ENCODE data around the gene ANTKMT.
A peak's percentile ranks its signal among the peaks of the same experiment; 100 is the strongest.

ANTKMT gene

GRCh38 chr16:715477-716199 lies 5.3 kb upstream of the ANTKMT start:
- peak in 1 of 6 experiments; percentile 24 for DNase-seq

- DNase-seq, result no peak
Measured at GRCh38 chr16:716200-716568, 4.8 kb upstream of the ANTKMT start.

DNA sequence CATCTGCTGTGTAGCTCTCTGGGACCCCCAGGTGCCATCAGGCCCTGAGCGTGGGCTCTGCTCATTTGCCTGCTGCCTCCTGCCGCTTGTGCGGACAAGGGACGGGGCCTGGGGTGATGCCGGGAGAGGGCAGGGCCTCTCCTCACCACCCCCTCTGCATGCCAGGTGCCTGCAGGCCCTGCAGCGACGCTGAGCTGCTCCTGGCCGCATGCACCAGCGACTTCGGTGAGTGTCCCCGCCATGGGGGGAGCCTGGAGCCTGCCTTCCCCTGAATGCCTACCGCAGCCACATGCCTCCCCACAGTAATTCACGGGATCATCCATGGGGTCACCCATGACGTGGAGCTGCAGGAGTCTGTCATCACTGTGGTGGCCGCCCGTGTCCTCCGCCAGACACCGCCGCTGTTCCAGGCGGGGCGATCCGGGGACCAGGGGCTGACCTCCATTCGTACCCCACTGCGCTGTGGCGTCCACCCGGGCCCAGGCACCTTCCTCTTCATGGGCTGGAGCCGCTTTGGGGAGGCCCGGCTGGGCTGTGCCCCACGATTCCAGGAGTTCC lies 4.1 kb upstream of the ANTKMT start:
- DNase-seq, result no peak

GRCh38 chr16:717450-718245 lies 3.3 kb upstream of the ANTKMT start:
- DNase-seq, result no peak

GRCh38 chr16:718389-718788 lies 2.6 kb upstream of the ANTKMT start:
- DNase-seq, result no peak

DNA sequence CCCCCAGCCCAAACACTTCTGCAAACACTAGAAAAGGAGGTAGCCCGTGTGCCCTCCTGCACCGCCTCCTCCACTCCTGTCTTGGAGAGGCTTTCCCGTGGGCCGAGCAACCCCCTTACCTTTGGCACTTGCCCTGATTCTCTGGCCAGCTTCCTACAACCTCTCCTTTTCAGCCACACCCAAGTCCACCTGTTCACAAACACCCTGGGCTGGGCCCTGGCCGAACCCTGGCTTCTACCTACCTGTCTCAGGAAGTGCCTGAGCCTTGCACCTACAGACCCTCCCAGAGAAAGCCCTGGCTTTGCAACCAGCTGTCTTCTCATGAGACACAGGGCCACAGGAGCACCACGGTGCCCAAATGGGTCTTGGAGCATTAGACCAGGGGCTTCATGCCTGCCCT lies 2.0 kb upstream of the ANTKMT start:
- DNase-seq, result no peak

DNA sequence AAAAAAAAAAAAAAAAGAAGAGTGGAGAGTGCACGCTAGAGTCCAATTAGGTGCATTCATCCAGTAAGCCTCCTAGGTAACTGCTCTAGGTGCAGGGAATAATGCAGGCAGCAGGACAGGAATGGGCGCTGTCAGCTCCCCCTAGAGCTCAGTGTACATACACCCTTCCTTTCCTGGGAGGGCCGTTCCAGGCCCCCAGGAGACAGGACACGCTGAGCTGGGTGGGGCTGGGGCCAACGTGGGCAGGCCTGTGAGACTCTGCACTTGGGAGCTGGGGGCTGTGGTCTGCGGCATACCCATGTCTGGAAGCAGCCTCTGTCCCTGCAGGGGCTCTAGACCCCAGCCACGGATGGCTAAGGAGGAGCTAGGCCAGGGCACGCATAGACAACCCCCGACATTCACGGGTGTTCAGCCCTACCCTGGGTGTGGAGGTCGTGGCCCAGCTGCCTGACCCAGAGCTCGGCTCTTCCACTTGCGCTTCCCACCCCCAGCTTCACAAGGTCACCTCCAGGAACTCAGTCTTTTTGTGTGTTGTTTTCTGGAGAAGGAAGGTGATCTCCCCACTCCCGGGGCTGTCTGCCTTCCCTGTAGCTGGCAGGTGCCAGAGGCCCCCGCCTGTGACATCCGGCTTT lies 1.0 kb upstream of the ANTKMT start:
- peak in 1 of 6 experiments; percentile 26 for DNase-seq

DNA sequence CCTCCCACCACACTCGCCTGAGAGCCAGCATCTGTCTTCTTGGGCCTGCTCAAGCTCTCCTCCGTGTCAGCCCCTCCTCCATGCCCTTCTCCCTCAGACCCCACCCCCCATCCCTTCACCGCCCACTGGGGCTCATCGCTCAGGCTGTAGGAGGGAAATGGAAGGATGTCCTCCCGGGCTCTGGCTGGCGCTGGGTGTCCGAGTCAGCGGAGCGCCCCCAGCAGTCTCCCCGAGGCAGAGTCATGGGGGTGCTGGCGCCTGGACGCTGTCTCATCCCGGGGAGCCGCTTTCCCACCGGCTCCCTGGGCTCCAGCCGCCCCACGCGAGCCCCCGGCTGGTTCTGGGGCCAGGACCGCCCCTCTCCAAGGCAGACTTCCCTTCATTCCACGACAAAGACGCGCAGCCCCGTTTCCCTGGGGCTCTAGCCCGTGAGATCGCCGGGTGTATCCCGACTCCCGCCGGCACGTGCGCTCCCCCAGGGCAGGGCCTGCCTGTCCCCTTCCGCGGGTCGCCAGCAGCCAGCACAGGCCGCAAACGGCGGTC lies 428 bp upstream of the ANTKMT start:
- peak in 3 of 6 experiments; percentile 11 to 42 (median 33) for DNase-seq

DNA sequence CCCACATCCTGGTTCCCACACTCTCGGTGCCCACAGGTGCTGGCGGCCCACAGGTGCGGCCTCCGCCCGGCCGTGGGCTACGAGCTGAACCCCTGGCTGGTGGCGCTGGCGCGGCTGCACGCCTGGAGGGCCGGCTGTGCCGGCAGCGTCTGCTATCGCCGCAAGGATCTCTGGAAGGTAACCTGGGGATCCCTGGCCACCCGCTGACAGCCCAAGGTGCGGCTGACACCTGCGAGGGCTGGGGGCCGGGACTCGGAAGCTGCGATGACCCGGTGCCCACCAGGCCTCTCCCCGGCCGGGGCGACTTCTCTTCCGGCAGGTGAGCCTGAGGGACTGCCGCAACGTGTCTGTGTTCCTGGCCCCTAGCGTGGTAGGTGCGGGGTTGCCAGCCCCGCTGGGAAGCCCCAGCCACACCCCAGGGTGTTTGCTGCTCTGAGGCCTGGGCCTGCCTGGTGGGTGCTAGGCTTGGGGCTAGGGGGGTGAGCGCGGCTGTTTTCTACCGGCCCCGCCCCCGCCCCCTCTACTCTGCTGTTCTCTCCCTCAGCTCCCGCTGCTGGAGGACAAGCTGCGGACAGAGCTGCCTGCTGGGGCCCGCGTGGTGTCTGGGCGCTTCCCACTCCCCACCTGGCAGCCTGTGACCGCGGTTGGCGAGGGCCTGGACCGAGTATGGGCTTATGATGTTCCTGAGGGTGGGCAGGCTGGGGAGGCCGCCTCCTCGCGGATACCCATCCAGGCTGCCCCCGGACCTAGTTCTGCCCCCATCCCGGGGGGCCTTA lies 1.0 kb downstream of the ANTKMT start:
- DNase-seq, result peak in 1 of 6 experiments; percentile 44

DNA sequence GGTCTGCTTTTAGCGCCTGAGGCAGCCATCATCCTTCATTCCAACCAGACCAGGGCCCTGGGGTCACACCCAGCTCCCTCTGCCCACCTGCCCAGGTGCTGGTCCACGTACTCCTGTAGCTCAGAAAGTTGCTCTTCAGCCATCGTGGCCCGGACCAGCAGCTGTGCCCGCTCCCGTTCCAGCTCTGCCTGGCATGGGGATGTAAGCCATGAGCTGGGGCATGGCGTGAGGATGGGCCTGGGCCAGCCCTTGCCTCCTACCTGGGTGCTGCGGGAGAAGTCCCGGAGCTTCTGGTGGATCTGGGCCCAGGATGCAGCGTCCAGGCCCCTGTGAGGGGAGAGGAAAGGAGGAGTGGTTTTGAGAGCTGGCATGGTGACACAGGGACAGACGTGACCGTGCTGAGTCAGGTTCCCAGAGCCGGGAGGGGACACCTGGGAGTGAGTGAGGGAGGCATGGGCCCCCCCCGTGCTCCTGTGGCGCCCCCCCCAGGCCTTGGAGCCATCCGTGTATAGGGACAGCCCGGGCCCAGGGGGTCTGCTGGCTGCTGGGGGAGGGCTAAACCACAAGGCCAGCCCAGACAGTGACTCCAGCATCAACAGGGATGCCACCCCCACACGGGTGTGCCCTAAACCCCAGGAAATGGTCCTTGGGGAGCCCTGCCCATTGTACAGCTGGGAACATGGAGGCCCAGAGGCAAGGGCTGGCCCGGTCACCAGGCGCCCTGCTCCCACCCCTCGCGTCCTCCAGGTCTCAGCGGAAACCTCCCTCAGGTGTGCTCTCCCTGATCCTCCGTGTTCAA lies 2.1 kb downstream of the ANTKMT start:
- no peak for DNase-seq

DNA sequence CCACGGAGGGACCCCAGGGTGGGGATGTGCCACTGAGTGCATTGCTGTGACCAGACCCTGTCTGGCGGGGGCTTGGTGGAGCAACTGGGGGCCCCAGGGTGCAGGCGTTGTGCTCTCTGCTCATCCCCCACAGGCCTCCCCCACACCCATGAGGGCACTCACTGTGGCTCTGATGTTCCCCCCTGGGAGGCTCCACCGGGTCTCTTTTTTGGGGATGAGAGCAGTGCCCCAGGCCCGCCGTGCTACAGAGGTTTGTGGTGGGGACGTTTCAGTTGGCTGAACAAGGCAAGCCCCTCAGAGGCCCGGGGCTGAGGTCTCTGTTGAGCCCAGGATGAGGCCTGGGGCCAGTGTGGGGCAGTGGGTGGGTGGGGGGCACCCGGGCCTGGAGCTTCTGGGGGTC lies 2.7 kb downstream of the ANTKMT start:
- DNase-seq, result no peak

GRCh38 chr16:724188-725040 lies 3.5 kb downstream of the ANTKMT start:
- no peak for DNase-seq

DNA sequence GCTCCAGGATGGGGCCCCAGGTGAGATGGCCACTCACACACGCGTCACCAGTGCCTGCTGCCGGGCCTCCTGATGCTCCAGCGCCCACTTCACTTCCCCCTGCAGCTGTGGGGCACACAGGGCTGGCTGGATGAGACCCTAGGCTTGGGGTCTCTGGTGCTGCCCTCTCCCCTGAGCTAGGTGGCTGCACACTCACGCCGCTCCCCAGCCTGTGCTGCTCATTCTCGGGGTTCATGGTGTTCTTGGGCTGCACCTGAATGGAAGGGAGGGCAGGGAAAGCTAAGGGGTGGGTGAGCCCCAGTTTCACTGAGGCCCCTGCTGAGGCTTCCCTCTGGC lies 4.1 kb downstream of the ANTKMT start:
- DNase-seq, result no peak

DNA sequence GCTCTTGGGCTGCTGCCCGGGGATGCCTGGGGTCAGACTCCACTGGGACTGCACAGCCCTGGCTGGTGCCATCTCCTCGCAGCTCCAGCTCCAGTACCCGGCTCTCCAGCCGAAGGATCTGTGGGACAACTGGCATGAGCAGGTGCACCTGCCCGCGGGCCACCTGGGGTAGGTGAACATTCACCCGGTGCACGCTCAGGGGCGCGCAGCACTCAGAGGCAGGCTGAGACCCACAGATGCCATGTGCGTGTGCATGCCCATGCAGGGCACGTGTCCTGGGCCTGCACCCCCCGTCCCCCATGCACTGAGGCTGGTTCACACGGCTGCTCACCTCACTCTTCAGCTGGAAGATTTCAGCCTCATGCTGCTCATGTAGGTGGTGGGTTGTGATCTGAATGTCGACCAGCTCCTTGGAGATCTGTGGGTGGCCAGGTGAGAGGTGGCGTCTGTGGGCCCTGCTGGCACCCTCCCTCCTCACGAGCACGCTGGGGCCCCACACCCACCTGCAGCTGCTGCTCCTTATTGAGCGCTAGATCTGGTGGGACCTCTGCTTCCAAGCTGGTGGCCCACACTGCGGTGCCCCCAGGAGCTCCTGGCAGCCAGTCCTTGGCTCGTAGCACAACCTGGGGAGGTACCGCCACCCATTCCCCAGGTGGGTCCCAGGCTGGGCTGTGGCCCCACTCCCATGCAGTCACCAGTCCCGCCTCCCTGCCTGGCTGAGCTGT lies 4.7 kb downstream of the ANTKMT start:
- no peak for DNase-seq

GRCh38 chr16:726188-726437 lies 5.2 kb downstream of the ANTKMT start:
- DNase-seq, result no peak

DNA sequence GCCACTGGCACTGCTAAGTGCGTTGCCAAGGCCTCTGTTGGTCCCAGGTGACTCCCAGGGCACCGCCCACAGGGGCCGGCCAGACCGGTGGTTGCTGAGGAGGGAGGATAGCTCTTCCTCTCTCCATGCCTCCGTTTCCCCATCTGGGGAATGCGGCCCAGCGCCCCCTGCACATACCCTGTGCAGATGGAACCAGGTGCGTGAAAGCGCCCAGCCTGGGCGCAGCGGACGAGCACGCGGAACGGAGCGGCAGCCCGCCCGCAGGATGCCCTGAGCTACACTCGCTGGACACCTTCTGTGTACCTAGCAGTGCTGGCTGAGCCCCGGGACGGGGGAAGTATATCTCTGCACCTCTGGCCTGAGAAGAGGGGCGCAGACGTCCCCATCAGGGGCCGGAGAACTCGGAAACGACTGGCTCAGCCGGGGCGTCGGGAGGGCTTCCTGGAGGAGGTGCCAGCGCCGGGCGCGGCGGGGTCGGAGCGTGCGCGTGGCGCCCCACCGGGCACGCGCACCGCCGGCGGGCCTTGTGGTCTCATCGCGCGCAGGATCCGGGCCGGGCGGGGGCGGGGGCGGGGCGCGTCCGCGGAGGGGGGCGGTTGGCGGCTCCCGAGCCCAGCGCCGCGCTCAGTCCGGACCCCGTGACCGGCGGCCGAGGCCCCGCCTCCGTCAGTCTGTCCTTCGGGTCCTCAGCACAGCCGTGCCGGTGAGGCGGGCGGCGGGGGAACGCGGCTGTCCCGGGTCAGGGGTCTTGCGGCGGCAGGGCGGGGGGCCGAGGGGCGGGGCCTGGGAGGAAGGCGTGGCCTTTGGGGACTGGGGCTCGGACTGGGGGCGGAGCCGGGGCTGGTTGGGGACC lies 5.7 kb downstream of the ANTKMT start, which contains the start of the genes CCDC78 and HAGHL:
TSS of gene CCDC78 (minus strand) at position 6 of the 853 bp plus-strand sequence. CDS start 76 bp downstream, outside the sequence.
TSS of gene HAGHL (plus strand) at position 669 of the 853 bp plus-strand sequence. CDS start 404 bp downstream, outside the sequence.
- DNase-seq, result peak in 5 of 6 experiments; percentile 33 to 57 (median 53)

- peak in 1 of 6 experiments; percentile 38 for DNase-seq
Measured at GRCh38 chr16:727291-727977, 6.5 kb downstream of the ANTKMT start.
